Measurements from ENCODE around the gene ZMIZ1. TPM values are rescaled to one million over a fixed set of nuclear protein-coding genes. Genes with fewer than 3 reads are reported as not detected.

Gene ZMIZ1
- total RNA-seq: 10 to 100 TPM; 13.5 to 57.2 (median 24.5) TPM
- polyA plus RNA-seq: 1 to 10 TPM; 1.8 to 4.2 TPM
- 18.7 reads per million, percentile 49 among the genes with 10 or more reads in this experiment for total RNA-seq

GRCh38 chr10:79068562-79069324 lies at the start of gene ZMIZ1:
Gene ZMIZ1, plus strand, starts transcription at chr10:79068966. Its CDS starts 132,667 bp downstream, at chr10:79201633.
- ChIA-PET POLR2A (interaction anchor here (0.5 to 1.0 kb wide), 4 partner anchors 10 to 1123 kb away, joined by 3 read pairs; no protein-coding TSS in a partner anchor), CTCF (interaction anchor here (0.6 kb wide), 1 partner anchor 1119 kb away, joined by 4 read pairs; no protein-coding TSS in a partner anchor)
- peaks cover 11 to 24% of the 10 kb centered on the region in 2 donors for H3K4me1 ChIP-seq (ENCODE audit: control insufficient read depth in 2 of 2, insufficient read depth in 2 of 2, low read length in 2 of 2)
- Mint-ChIP-seq H3K27me3 (peaks cover 0 to 25% (median 0%) of the 10 kb centered on the region in 5 donors), H3K9me3 (no peaks in the 10 kb centered on the region), H3K36me3 (no peaks in the 10 kb centered on the region), H3K4me1 (peaks cover 21 to 65% (median 53%) of the 10 kb centered on the region in 7 donors), H3K27ac (peak within 1 kb of the TSS; percentile 57 to 97 (median 91)), H3K4me3 (peak within 1 kb of the TSS; percentile 92 to 98 (median 96))
- H3K9me3 ChIP-seq (ENCODE audit: control insufficient read depth in 2 of 3, low read length in 3 of 3): no peaks in the 10 kb centered on the region
- ATAC-seq (peak; percentile 78), DNase-seq (peak; percentile 74 to 86 (median 84))
- H3K4me3 ChIP-seq (ENCODE audit: low read length): peak within 1 kb of the TSS; percentile 83
- H3K27me3 ChIP-seq (ENCODE audit: control insufficient read depth in 2 of 2, insufficient read depth in 2 of 2, low read length in 2 of 2): no peaks in the 10 kb centered on the region
- H3K27ac ChIP-seq (ENCODE audit: low read depth, low read length): peak within 1 kb of the TSS; percentile 62
- no peaks in the 10 kb centered on the region for H3K36me3 ChIP-seq (ENCODE audit: control insufficient read depth in 2 of 3, insufficient read depth in 3 of 3, low read length in 3 of 3)
- intact Hi-C loops (cut with micrococcal nuclease): loop anchor here (1.0 to 10.0 kb wide), 21 partner anchors 20 to 1399 kb away; partner anchors contain the start of genes RPS24 (in 2 of the 2), ZCCHC24 (in 2 of the 2), POLR3A (in 1 of the 2) and PPIF (in 1 of the 2)

- H3K27ac ChIP-seq (ENCODE audit: low read depth, low read length): no peak overlapping the region
- H3K27ac Mint-ChIP-seq: peak overlapping the region in 2 of 9 donors; percentile 51 to 62
- H3K36me3 ChIP-seq (ENCODE audit: control insufficient read depth in 2 of 3, insufficient read depth in 3 of 3, low read length in 3 of 3): no peaks in the 10 kb centered on the region
- peaks cover 2 to 17% (median 6%) of the 10 kb centered on the region in 7 donors for H3K4me1 Mint-ChIP-seq
- CTCF ChIA-PET: no interaction called here
- no peak overlapping the region for H3K4me3 Mint-ChIP-seq
- no peaks in the 10 kb centered on the region for H3K27me3 ChIP-seq (ENCODE audit: control insufficient read depth in 2 of 2, insufficient read depth in 2 of 2, low read length in 2 of 2)
- peaks cover 0 to 3% (median 0%) of the 10 kb centered on the region in 5 donors for H3K36me3 Mint-ChIP-seq
- POLR2A ChIA-PET: no interaction called here
- peaks cover 0 to 4% (median 0%) of the 10 kb centered on the region in 5 donors for H3K27me3 Mint-ChIP-seq
- no peak overlapping the region for H3K4me3 ChIP-seq (ENCODE audit: low read length)
- ATAC-seq (no peak), DNase-seq (no peak)
- peaks cover under 1% of the 10 kb centered on the region in 2 donors for H3K4me1 ChIP-seq (ENCODE audit: control insufficient read depth in 2 of 2, insufficient read depth in 2 of 2, low read length in 2 of 2)
- intact Hi-C loops (cut with micrococcal nuclease): no loop called here
- peaks cover 0 to 8% (median 3%) of the 10 kb centered on the region in 11 donors for H3K9me3 Mint-ChIP-seq
- peaks cover 0 to 9% (median 0%) of the 10 kb centered on the region in 3 experiments for H3K9me3 ChIP-seq (ENCODE audit: control insufficient read depth in 2 of 3, low read length in 3 of 3)
Observed at GRCh38 chr10:79019441-79020014, 49.2 kb upstream of the ZMIZ1 start.

- DNase-seq: no peak
- peaks cover 5 to 6% of the 10 kb centered on the region in 2 donors for H3K4me1 ChIP-seq (ENCODE audit: control insufficient read depth in 2 of 2, insufficient read depth in 2 of 2, low read length in 2 of 2)
- ChIA-PET CTCF (no interaction called here), POLR2A (no interaction called here)
- H3K4me3 ChIP-seq (ENCODE audit: low read length): no peak overlapping the region
- H3K27me3 ChIP-seq (ENCODE audit: control insufficient read depth in 2 of 2, insufficient read depth in 2 of 2, low read length in 2 of 2): no peaks in the 10 kb centered on the region
- Mint-ChIP-seq H3K4me3 (no peak overlapping the region), H3K27me3 (peaks cover 0 to 4% (median 0%) of the 10 kb centered on the region in 5 donors), H3K27ac (peak overlapping the region in 1 of 9 donors; percentile 62), H3K4me1 (peaks cover 2 to 20% (median 9%) of the 10 kb centered on the region in 7 donors), H3K36me3 (peaks cover 0 to 3% (median 0%) of the 10 kb centered on the region in 5 donors), H3K9me3 (peaks cover 0 to 8% (median 3%) of the 10 kb centered on the region in 11 donors)
- no peak for ATAC-seq
- H3K27ac ChIP-seq (ENCODE audit: low read depth, low read length): no peak overlapping the region
- peaks cover 0 to 9% (median 0%) of the 10 kb centered on the region in 3 experiments for H3K9me3 ChIP-seq (ENCODE audit: control insufficient read depth in 2 of 3, low read length in 3 of 3)
- no peaks in the 10 kb centered on the region for H3K36me3 ChIP-seq (ENCODE audit: control insufficient read depth in 2 of 3, insufficient read depth in 3 of 3, low read length in 3 of 3)
- intact Hi-C loops (cut with micrococcal nuclease): no loop called here
Observed at GRCh38 chr10:79020015-79020491, 48.7 kb upstream of the ZMIZ1 start.

GRCh38 chr10:79020605-79021004 lies 48.2 kb upstream of the ZMIZ1 start:
- peaks cover 0 to 4% (median 0%) of the 10 kb centered on the region in 5 donors for H3K27me3 Mint-ChIP-seq
- CTCF ChIA-PET: no interaction called here

GRCh38 chr10:79021331-79021907 lies 47.3 kb upstream of the ZMIZ1 start:
- Histone ChIP-seq H3K4me1 (ENCODE audit: control insufficient read depth in 2 of 2, insufficient read depth in 2 of 2, low read length in 2 of 2) (peaks cover 16 to 18% of the 10 kb centered on the region in 2 donors), H3K27ac (ENCODE audit: low read depth, low read length) (no peak overlapping the region), H3K4me3 (ENCODE audit: low read length) (no peak overlapping the region), H3K9me3 (ENCODE audit: control insufficient read depth in 2 of 3, low read length in 3 of 3) (peaks cover 0 to 9% (median 0%) of the 10 kb centered on the region in 3 experiments), H3K27me3 (ENCODE audit: control insufficient read depth in 2 of 2, insufficient read depth in 2 of 2, low read length in 2 of 2) (no peaks in the 10 kb centered on the region), H3K36me3 (ENCODE audit: control insufficient read depth in 2 of 3, insufficient read depth in 3 of 3, low read length in 3 of 3) (no peaks in the 10 kb centered on the region)
- no peak for DNase-seq
- ChIA-PET POLR2A (no interaction called here), CTCF (interaction anchor here (0.5 kb wide), 1 partner anchor 21 kb away, joined by 4 read pairs; no protein-coding TSS in a partner anchor)
- H3K27me3 Mint-ChIP-seq: peaks cover 0 to 2% (median 0%) of the 10 kb centered on the region in 5 donors
- no peak overlapping the region for H3K4me3 Mint-ChIP-seq
- H3K36me3 Mint-ChIP-seq: peaks cover 0 to 3% (median 0%) of the 10 kb centered on the region in 5 donors
- no peak for ATAC-seq
- intact Hi-C loops (cut with micrococcal nuclease): no loop called here
- peak overlapping the region in 1 of 9 donors; percentile 2 for H3K27ac Mint-ChIP-seq
- H3K4me1 Mint-ChIP-seq: peaks cover 9 to 32% (median 21%) of the 10 kb centered on the region in 7 donors
- H3K9me3 Mint-ChIP-seq: peaks cover 0 to 8% (median 3%) of the 10 kb centered on the region in 11 donors

More at GRCh38 chr10:79020605-79021004, 48.2 kb upstream of the ZMIZ1 start:
- no peak overlapping the region for H3K4me3 ChIP-seq (ENCODE audit: low read length)
- intact Hi-C loops (cut with micrococcal nuclease): no loop called here
- Mint-ChIP-seq H3K4me3 (no peak overlapping the region), H3K9me3 (peaks cover 0 to 8% (median 3%) of the 10 kb centered on the region in 11 donors), H3K27ac (peak overlapping the region in 2 of 9 donors; percentile 15 to 48), H3K4me1 (peaks cover 4 to 26% (median 14%) of the 10 kb centered on the region in 7 donors), H3K36me3 (peaks cover 0 to 3% (median 0%) of the 10 kb centered on the region in 5 donors)
- H3K27me3 ChIP-seq (ENCODE audit: control insufficient read depth in 2 of 2, insufficient read depth in 2 of 2, low read length in 2 of 2): no peaks in the 10 kb centered on the region
- H3K36me3 ChIP-seq (ENCODE audit: control insufficient read depth in 2 of 3, insufficient read depth in 3 of 3, low read length in 3 of 3): no peaks in the 10 kb centered on the region
- H3K27ac ChIP-seq (ENCODE audit: low read depth, low read length): no peak overlapping the region
- POLR2A ChIA-PET: no interaction called here
- peaks cover 0 to 9% (median 0%) of the 10 kb centered on the region in 3 experiments for H3K9me3 ChIP-seq (ENCODE audit: control insufficient read depth in 2 of 3, low read length in 3 of 3)
- DNase-seq (no peak), ATAC-seq (no peak)
- peaks cover 9 to 11% of the 10 kb centered on the region in 2 donors for H3K4me1 ChIP-seq (ENCODE audit: control insufficient read depth in 2 of 2, insufficient read depth in 2 of 2, low read length in 2 of 2)

GRCh38 chr10:79021948-79022499 lies 46.7 kb upstream of the ZMIZ1 start:
- Histone ChIP-seq H3K27me3 (ENCODE audit: control insufficient read depth in 2 of 2, insufficient read depth in 2 of 2, low read length in 2 of 2) (no peaks in the 10 kb centered on the region), H3K27ac (ENCODE audit: low read depth, low read length) (no peak overlapping the region), H3K9me3 (ENCODE audit: control insufficient read depth in 2 of 3, low read length in 3 of 3) (peaks cover 0 to 9% (median 0%) of the 10 kb centered on the region in 3 experiments), H3K4me1 (ENCODE audit: control insufficient read depth in 2 of 2, insufficient read depth in 2 of 2, low read length in 2 of 2) (peaks cover 18 to 22% of the 10 kb centered on the region in 2 donors), H3K36me3 (ENCODE audit: control insufficient read depth in 2 of 3, insufficient read depth in 3 of 3, low read length in 3 of 3) (no peaks in the 10 kb centered on the region), H3K4me3 (ENCODE audit: low read length) (no peak overlapping the region)
- no peak overlapping the region for H3K4me3 Mint-ChIP-seq
- DNase-seq (no peak), ATAC-seq (no peak)
- ChIA-PET POLR2A (no interaction called here), CTCF (interaction anchor here (0.5 kb wide), 1 partner anchor 21 kb away, joined by 4 read pairs; no protein-coding TSS in a partner anchor)
- H3K27me3 Mint-ChIP-seq: peaks cover 0 to 2% (median 0%) of the 10 kb centered on the region in 5 donors
- H3K36me3 Mint-ChIP-seq: peaks cover 0 to 3% (median 0%) of the 10 kb centered on the region in 5 donors
- peak overlapping the region in 2 of 9 donors; percentile 4 to 75 for H3K27ac Mint-ChIP-seq
- intact Hi-C loops (cut with micrococcal nuclease): no loop called here
- peaks cover 0 to 8% (median 1%) of the 10 kb centered on the region in 11 donors for H3K9me3 Mint-ChIP-seq
- H3K4me1 Mint-ChIP-seq: peaks cover 10 to 36% (median 24%) of the 10 kb centered on the region in 7 donors
